22Rv1 (cell line): ENCODE results near the gene PAPSS2.
"Not testable (repeated sequence)": the region's sequence is repeated elsewhere in the genome, so short reads cannot be mapped to it uniquely, and the experiment has no call there.

ENCODE experiments used
- ZFX ChIP-seq: fragments of 450-650 bp; IDR thresholded peaks from 2 replicates; pipeline ENCODE4 v1.6.1; 2017; ENCODE audit warnings: antibody characterized with exemption, borderline replicate concordance
- TF ChIP-seq, protein P1 (sequence below): fragments of 450-650 bp; IDR thresholded peaks from 2 replicates; pipeline ENCODE4 v1.5.1; 2017; ENCODE audit warnings: mild to moderate bottlenecking

DNA sequence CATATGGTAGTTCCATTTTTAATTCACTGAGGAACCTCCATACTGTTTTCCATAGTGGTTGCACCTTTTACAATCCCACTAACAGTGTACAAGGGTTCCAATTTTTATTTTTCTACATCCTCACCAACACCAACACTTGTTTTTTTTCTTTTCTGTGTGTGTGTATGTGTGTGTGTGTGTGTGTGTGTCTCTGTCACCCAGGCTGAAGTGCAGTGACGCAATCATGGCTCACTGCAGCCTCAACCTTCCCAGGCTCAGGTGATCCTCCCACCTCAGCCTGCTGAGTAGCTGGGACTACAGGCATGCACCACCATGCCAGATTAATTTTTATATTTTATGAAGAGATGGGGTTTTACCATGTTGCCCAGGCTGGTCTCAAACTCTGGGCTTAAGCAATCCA is 78.6 kb downstream of the PAPSS2 start:
- TF ChIP-seq, protein P1, sequence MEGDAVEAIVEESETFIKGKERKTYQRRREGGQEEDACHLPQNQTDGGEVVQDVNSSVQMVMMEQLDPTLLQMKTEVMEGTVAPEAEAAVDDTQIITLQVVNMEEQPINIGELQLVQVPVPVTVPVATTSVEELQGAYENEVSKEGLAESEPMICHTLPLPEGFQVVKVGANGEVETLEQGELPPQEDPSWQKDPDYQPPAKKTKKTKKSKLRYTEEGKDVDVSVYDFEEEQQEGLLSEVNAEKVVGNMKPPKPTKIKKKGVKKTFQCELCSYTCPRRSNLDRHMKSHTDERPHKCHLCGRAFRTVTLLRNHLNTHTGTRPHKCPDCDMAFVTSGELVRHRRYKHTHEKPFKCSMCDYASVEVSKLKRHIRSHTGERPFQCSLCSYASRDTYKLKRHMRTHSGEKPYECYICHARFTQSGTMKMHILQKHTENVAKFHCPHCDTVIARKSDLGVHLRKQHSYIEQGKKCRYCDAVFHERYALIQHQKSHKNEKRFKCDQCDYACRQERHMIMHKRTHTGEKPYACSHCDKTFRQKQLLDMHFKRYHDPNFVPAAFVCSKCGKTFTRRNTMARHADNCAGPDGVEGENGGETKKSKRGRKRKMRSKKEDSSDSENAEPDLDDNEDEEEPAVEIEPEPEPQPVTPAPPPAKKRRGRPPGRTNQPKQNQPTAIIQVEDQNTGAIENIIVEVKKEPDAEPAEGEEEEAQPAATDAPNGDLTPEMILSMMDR: not testable (repeated sequence)
- TF ChIP-seq ZFX: not testable (repeated sequence)
